ENCODE data around the gene FBXO9. TPM values are rescaled to one million over a fixed set of nuclear protein-coding genes. Genes with fewer than 3 reads are reported as not detected.

Gene FBXO9
- total RNA-seq, 1 experiment from 2014 or later: 68.4 TPM

DNA sequence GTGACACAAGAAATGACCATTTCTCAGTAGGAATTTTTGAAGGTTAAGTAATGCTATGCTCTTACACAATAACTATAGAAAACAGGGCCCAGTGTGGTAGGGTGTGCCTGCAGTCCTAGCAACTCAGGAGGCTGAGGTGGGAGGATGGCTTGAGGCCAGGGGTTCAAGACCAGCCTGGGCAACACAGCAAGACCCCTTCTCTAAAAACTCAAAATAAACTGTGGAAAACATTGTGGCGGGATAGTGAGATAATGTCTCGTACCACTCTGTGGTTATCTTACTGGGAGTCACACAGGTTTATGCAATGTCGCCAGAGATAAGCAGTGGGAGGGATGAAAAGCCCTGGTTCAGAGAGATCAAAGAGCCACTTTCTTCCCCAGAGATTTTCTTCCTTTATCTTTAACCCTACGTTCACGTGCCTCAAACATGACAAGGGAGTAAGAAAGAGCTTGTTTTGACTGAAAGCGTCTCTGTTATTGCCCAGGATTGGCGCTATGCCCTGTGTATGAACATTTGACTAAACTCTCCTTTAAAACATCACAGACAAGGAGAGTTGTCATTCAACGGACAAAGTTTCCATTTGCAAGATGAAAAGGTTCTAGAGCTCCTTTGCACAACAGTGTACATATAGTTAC lies 69.5 kb downstream of the FBXO9 start:
- Mint-ChIP-seq H3K27me3 (ENCODE audit: low read depth) (peaks cover 2% of the 10 kb centered on the region; the same call in 1 of the 2 replicates), H3K9me3 (no peaks in the 10 kb centered on the region), H3K27ac (no peak overlapping the region; a peak in 1 of 7 replicates), H3K36me3 (ENCODE audit: insufficient read depth in 1 of 3, low read depth in 3 of 3) (no peaks in the 10 kb centered on the region), H3K4me1 (no peaks in the 10 kb centered on the region), H3K4me3 (no peak overlapping the region)
- no peaks in the 10 kb centered on the region for H3K4me1 ChIP-seq (ENCODE audit: insufficient read depth, low read length)
- H3K18ac ChIP-seq (ENCODE audit: insufficient read length, low read depth, low read length): no peak overlapping the region
- no peak overlapping the region for H4K8ac ChIP-seq (replicated peaks; ENCODE audit: insufficient read length, low read depth, low read length)
- no peaks in the 10 kb centered on the region for H3K79me1 ChIP-seq (ENCODE audit: insufficient read depth, low read depth, low read length, poor library complexity, severe bottlenecking)
- H3K9me3 ChIP-seq (ENCODE audit: control insufficient read depth, low read depth, low read length): no peaks in the 10 kb centered on the region
- H2BK15ac ChIP-seq (ENCODE audit: low read depth, low read length): no peak overlapping the region
- H3K14ac ChIP-seq (ENCODE audit: insufficient read depth, low read length): no peak overlapping the region
- H3K79me2 ChIP-seq (ENCODE audit: insufficient read depth, low read length): no peaks in the 10 kb centered on the region
- H2BK5ac ChIP-seq (ENCODE audit: insufficient read length, low read length): no peak overlapping the region
- no peak overlapping the region for H3K27ac ChIP-seq (ENCODE audit: insufficient read length, low read depth, low read length)
- TF ChIP-seq, protein P1, sequence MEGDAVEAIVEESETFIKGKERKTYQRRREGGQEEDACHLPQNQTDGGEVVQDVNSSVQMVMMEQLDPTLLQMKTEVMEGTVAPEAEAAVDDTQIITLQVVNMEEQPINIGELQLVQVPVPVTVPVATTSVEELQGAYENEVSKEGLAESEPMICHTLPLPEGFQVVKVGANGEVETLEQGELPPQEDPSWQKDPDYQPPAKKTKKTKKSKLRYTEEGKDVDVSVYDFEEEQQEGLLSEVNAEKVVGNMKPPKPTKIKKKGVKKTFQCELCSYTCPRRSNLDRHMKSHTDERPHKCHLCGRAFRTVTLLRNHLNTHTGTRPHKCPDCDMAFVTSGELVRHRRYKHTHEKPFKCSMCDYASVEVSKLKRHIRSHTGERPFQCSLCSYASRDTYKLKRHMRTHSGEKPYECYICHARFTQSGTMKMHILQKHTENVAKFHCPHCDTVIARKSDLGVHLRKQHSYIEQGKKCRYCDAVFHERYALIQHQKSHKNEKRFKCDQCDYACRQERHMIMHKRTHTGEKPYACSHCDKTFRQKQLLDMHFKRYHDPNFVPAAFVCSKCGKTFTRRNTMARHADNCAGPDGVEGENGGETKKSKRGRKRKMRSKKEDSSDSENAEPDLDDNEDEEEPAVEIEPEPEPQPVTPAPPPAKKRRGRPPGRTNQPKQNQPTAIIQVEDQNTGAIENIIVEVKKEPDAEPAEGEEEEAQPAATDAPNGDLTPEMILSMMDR (conservative IDR thresholded peaks at IDR 0.05): no peak
- no peak overlapping the region for H4K5ac ChIP-seq (ENCODE audit: insufficient read length, low read depth, low read length)
- H3K9ac ChIP-seq (ENCODE audit: extremely low read depth, insufficient read length, low read length): no peak overlapping the region
- H2BK120ac ChIP-seq (ENCODE audit: low read depth, low read length, poor library complexity, severe bottlenecking): no peak overlapping the region
- no peaks in the 10 kb centered on the region for H3K27me3 ChIP-seq (ENCODE audit: insufficient read depth, low read length)
- no peak overlapping the region for H3K4me2 ChIP-seq (ENCODE audit: insufficient read depth, insufficient read length, low read length)
- no peak overlapping the region for H2BK20ac ChIP-seq (ENCODE audit: low read depth, low read length, poor library complexity, severe bottlenecking)
- no peaks in the 10 kb centered on the region for H3K23me2 ChIP-seq (ENCODE audit: insufficient read length, low read depth, low read length, poor library complexity, severe bottlenecking)
- no peak overlapping the region for H2AFZ ChIP-seq (ENCODE audit: low read length)
- H4K91ac ChIP-seq (ENCODE audit: insufficient read length, low read depth, low read length): no peak overlapping the region
- H2AK5ac ChIP-seq (ENCODE audit: insufficient read length, low read length): no peak overlapping the region
- DNase-seq: no peak
- no CpG with 5 or more reads among the region's 8 CpGs for WGBS (ENCODE audit: extremely low coverage, insufficient read length, low lambda C conversion rate)
- H3K4ac ChIP-seq (ENCODE audit: low read depth, low read length): no peak overlapping the region
- H3K56ac ChIP-seq (ENCODE audit: insufficient read length, low read depth, low read length): no peak overlapping the region
- H4K20me1 ChIP-seq (ENCODE audit: control insufficient read depth, insufficient read depth, insufficient read length): no peaks in the 10 kb centered on the region
- no peak overlapping the region for H3K23ac ChIP-seq (ENCODE audit: insufficient read length, low read depth, low read length)
- no peak overlapping the region for H2BK12ac ChIP-seq (ENCODE audit: insufficient read length, low read depth, low read length)
- H3T11ph ChIP-seq (ENCODE audit: low read length): no peak overlapping the region
